ENCODE measurements around the gene TMEM243.
"Not testable (repeated sequence)": the region's sequence is repeated elsewhere in the genome, so short reads cannot be mapped to it uniquely, and the experiment has no call there.

Gene TMEM243

GRCh38 chr7:87212498-87212897, 7.0 kb downstream of the TMEM243 start:
- DNase-seq: no peak

DNA sequence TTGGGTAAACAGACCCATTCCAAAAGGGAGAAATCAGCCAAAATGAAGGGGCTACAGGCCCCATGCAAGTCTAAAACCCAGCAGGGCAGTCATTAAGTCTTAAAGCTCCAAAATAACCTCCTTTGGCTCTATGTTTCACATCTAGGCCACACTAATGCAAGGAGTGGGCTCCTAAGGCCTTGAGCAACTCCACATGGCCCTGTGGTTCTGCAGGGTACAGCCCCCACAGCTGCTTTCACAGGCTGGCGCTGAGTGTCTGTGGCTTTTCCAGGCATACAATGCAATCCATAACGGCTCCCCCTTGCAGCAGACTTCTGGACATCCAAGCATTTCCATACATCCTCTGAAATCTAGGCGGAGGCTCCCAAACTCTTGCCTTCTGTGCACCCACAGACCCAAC, 9.0 kb downstream of the TMEM243 start:
- no peak for DNase-seq

DNA sequence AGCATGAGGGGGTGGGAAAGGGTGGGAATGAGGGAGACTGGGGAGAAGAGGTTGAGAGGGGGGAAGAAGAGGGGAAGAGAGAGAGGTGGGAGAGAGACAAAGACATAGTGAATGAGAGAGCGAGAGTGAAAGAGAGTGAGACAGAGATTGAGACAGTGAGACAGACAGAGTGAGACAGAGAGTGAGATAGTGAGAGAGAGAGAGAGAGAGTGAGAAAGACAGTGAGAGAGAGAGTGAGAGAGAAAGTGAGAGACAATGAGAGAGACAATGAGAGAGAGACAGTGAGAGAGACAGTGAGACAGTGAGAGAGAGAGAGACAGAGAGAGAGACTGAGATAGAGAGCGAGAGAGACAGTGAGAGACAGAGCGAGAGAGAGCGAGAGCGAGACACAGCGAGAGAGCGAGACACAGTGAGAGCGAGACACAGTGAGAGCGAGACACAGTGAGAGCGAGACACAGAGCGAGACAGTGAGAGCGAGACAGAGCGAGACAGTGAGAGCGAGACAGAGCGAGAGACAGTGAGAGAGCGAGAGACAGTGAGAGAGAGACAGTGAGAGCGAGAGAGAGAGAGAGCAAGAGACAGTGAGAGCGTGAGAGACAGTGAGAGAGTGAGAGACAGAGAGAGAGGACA, 10.1 kb downstream of the TMEM243 start:
- no peak for DNase-seq

DNA sequence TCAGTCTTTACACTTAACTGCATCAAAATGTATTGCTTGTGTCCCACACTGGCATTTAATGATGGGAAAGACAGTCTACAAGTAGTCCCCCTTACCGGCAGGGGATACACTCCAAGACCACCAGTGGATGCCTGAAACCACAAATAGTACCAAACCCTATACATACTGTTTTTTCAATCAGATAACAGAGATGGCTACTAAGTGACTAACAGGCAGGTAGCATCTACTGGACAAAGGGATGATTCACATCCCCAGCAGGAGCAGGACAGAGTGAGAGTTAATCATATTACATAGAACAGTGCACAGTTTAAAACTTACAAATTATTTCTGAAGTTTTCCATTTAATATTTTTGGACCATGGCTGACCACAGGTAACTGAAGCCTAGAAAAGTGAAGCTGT, 13.2 kb downstream of the TMEM243 start:
- DNase-seq: no peak

DNA sequence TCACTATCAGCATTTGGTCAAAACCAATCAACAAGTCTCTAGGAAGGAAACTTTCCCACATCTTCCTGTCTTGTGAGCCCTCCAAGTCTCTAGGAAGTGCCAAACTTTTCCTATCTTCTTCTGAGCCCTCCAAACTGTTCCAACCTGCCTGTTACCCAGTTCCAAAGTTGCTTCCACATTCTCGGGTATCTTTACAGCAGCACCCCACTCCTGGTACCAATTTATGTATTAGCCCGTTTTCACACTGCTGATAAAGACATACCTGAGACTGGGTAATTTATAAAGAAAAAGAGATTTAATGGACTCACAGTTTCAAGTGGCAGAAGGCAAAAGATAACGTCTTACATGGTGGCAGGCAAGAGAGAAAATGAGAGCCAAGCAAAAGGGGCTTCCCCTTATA, 13.8 kb downstream of the TMEM243 start:
- DNase-seq: not testable (repeated sequence)

DNA sequence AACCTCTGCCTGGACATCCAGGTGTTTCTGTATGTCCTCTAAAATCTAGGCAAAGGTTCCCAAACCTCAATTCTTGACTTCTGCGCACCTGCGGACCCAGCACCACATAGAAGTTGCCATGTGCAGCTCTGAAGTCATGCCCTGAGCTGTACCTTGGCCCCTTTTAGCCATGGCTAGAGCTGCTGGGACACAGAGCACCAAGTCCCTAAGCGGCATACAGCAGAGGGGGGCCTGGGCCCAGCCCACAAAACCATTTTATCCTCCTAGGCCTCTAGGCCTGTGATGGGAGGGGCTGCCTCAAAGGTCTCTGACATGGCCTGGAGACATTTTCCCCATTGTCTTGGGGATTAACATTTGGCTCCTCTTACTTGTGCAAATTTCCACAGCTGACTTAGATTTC, 14.6 kb downstream of the TMEM243 start:
- DNase-seq: no peak

GRCh38 chr7:87203929-87204328, 15.6 kb downstream of the TMEM243 start:
- DNase-seq: not testable (repeated sequence)

- no peak for DNase-seq
Measured at GRCh38 chr7:87202705-87203104, 16.8 kb downstream of the TMEM243 start.

DNA sequence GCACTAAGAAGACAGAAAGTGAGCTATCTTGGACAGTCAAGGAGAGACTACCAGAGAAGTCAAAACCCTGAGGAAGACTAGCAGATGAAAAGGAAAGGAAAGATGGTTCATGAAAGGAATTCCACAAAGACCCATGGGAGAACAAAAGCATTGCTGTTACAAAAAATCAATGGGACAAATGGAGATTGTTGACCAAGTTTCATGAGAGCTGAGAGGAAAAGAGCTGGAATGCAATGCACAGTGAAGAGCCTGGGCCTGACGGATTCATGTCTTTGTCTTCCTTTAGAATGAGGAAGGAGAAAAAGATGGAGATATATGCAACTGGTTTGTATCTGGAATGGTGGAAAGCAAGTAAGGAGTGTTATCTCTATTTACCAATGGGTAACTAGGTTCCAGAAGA, 17.3 kb downstream of the TMEM243 start:
- DNase-seq: no peak

DNA sequence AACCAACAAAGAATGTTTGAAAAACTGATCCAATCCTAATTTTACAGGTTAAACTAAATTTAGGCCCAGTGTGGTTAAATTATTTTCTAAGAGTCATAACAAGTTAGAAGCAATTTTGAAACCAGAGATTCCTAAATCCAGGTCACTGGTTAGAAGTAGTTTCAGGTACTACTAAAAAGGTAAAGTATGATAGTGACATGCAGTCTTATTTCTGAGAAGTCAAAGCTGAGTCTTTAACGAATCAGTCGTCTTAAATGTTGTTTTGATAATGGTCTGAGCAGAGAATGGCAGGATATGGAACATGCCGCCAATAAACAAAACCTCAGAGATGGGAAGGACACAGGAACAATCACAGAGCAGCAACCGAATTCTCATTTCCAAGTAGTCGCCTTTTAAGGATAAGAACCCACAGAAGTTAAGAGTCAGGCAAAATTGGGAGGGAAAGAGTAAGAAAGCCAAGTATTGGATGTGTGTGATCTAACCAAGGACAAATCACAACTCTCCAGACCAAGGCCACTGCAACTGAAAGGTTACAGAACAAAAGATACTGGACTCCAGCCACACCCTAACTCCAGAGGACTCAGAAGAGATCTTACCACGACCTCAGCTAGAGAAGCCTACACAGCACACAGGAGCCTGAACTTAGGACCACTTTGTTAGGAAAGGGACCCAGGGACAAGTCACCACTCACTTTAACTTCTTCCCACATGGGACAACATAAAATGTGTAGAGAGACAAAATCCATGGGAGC, 19.7 kb downstream of the TMEM243 start:
- no peak for DNase-seq

GRCh38 chr7:87199241-87199640, 20.3 kb downstream of the TMEM243 start:
- DNase-seq: no peak

GRCh38 chr7:87193912-87194311, 25.6 kb downstream of the TMEM243 start:
- DNase-seq: no peak

- no peak for DNase-seq
Measured at GRCh38 chr7:87192784-87193487, 26.6 kb downstream of the TMEM243 start.

GRCh38 chr7:87190783-87191182, 28.7 kb downstream of the TMEM243 start:
- DNase-seq: no peak

- DNase-seq: no peak
Measured at GRCh38 chr7:87188930-87189329, 30.6 kb downstream of the TMEM243 start.

DNA sequence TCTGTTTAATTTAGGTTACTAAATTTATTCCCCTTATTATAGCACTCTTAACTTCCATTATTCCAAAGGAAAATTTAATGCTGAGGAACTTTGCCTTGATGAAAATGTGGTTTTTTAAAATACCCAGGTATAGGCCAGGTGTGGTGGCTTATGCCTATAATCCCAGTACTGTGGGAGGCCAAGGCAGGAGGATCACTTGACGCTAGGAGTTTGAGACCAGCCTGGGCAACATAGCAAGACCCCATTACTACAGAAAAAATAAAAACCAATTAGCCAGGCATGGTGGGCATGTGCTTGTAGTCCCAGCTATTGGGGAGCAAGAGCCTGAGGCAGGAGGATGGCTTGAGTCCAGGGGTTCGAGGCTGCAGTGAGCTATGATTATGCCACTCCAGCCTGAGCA, 32.4 kb downstream of the TMEM243 start:
- no peak for DNase-seq

DNA sequence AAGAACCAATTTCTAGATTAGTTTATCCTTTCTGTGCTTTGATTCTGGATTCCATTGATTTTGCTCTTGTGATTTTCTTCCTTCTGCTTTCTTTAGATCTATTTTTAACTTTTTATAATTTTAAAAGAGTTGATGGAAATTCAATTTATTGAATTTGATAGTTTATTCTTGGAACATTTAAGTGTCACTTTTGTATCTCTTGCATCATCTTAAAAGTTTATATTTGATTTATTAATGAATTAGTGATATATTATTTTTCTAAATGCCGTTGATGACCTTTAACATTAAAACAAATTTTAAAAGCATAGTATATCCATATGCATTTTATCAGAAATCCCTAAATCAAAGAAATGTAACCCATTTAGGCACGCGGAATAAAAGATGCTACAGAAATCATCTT, 40.4 kb downstream of the TMEM243 start:
- no peak for DNase-seq

- no peak for DNase-seq
Measured at GRCh38 chr7:87178320-87178719, 41.2 kb downstream of the TMEM243 start.

- no peak for DNase-seq
Measured at GRCh38 chr7:87173471-87173870, 46.1 kb downstream of the TMEM243 start.

GRCh38 chr7:87171282-87171934, 48.1 kb downstream of the TMEM243 start:
- DNase-seq: no peak

GRCh38 chr7:87170828-87171227, 48.7 kb downstream of the TMEM243 start:
- DNase-seq: no peak

DNA sequence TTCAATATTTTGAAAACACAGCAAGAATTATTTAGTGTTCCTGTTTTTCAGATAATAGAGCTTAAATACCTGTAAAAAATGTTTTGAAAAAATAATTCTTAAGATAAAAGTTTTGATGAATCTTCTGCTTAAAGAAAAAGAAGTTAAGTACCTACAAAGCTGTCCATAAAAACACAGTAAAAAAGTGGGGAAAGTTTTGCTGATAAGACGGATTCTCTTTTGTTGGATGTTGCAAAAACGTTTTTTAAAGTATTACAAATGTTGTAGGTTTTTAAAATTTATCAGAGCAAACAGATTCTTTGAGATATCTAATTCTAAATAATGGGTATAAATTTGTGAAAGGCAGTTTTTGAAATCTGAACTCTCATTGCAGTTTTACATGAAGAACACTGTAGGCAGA, 55.1 kb downstream of the TMEM243 start:
- no peak for DNase-seq
